HG03175 (cell line): ENCODE measurements around the gene FHIP1A.

Experiments
- ATAC-seq: cut with Tn5 transposase; IDR thresholded peaks from one replicate; pipeline ENCODE4 v1.9.1; 2021; ENCODE audit warnings: mild to moderate bottlenecking, moderate library complexity; ENCODE audit not compliant: unreplicated experiment

Gene FHIP1A

GRCh38 chr4:151417766-151418376, 8.9 kb downstream of the FHIP1A start:
- ATAC-seq, result no peak

GRCh38 chr4:151418385-151418784, 9.4 kb downstream of the FHIP1A start:
- no peak for ATAC-seq

- no peak for ATAC-seq
Measured at GRCh38 chr4:151418856-151419255, 9.9 kb downstream of the FHIP1A start.

- ATAC-seq, result no peak
Measured at GRCh38 chr4:151420250-151420807, 11.4 kb downstream of the FHIP1A start.

- no peak for ATAC-seq
Measured at GRCh38 chr4:151422854-151423253, 13.9 kb downstream of the FHIP1A start.

GRCh38 chr4:151426513-151426912, 17.5 kb downstream of the FHIP1A start:
- ATAC-seq, result no peak

GRCh38 chr4:151427266-151427665, 18.3 kb downstream of the FHIP1A start:
- no peak for ATAC-seq

- no peak for ATAC-seq
Measured at GRCh38 chr4:151428346-151428745, 19.4 kb downstream of the FHIP1A start.

GRCh38 chr4:151429957-151430570, 21.1 kb downstream of the FHIP1A start:
- ATAC-seq, result peak; percentile 67

GRCh38 chr4:151430740-151431457, 21.9 kb downstream of the FHIP1A start:
- ATAC-seq, result no peak

GRCh38 chr4:151431728-151432127, 22.8 kb downstream of the FHIP1A start:
- ATAC-seq, result no peak

- no peak for ATAC-seq
Measured at GRCh38 chr4:151432654-151433053, 23.7 kb downstream of the FHIP1A start.

GRCh38 chr4:151434183-151434860, 25.3 kb downstream of the FHIP1A start:
- ATAC-seq, result no peak

GRCh38 chr4:151436093-151436518, 27.1 kb downstream of the FHIP1A start:
- no peak for ATAC-seq

- no peak for ATAC-seq
Measured at GRCh38 chr4:151437505-151437904, 28.5 kb downstream of the FHIP1A start.

- no peak for ATAC-seq
Measured at GRCh38 chr4:151438154-151438553, 29.2 kb downstream of the FHIP1A start.

- no peak for ATAC-seq
Measured at GRCh38 chr4:151439320-151439719, 30.3 kb downstream of the FHIP1A start.

- no peak for ATAC-seq
Measured at GRCh38 chr4:151442002-151442401, 33.0 kb downstream of the FHIP1A start.

GRCh38 chr4:151443247-151443646, 34.3 kb downstream of the FHIP1A start:
- no peak for ATAC-seq

GRCh38 chr4:151443752-151444151, 34.8 kb downstream of the FHIP1A start:
- ATAC-seq, result no peak

- no peak for ATAC-seq
Measured at GRCh38 chr4:151446208-151446607, 37.2 kb downstream of the FHIP1A start.
